Activated CD4-positive, alpha-beta memory T cell treated with anti-CD3 and anti-CD28 coated beads, Interleukin-2, amount 10 ng/mL, durations not matched to agents 7 days and 5 days (primary cell): ENCODE data around the gene TMEM238L. TPM values are rescaled to one million over a fixed set of nuclear protein-coding genes. Genes with fewer than 3 reads are reported as not detected.

Experiments
- total RNA-seq, 2 experiments: library from RNA; stranded (reverse); gene quantifications; one replicate each; pipeline ENCODE4 v1.2.3, GENCODE V29; 2021

The TMEM238L gene
- total RNA-seq, 2 experiments from 2014 or later, result not detected

Other genes with a start within 250 kb of the TMEM238L start
- 1 to 10 TPM; 2.5 to 3.0 TPM for gene MYH3, start 146.8 kb downstream of the TMEM238L start, total RNA-seq
- 10 to 100 TPM; 19.9 to 24.5 TPM for gene SCO1, start 106.6 kb downstream of the TMEM238L start, total RNA-seq
- gene ADPRM, start 106.5 kb downstream of the TMEM238L start, total RNA-seq, result 10 to 100 TPM; 15.3 to 15.4 TPM
- gene TMEM220, start 74.1 kb downstream of the TMEM238L start, total RNA-seq, result under 1 TPM; 0.10 to 0.78 TPM
- gene PIRT, start 34.0 kb upstream of the TMEM238L start, total RNA-seq, result not detected